GM23338 (cell line): Measurements from ENCODE around the gene SNTB2. TPM values are rescaled to one million over a fixed set of nuclear protein-coding genes. Genes with fewer than 3 reads are reported as not detected.

Source experiments
- ATAC-seq: fragments of 200-7000 bp; cut with Tn5 transposase; 3 replicates; pipeline ENCODE4 v1.9.1; 2020
- DNase-seq: peaks from one replicate; pipeline ENCODE4 v3.0.0-alpha.2; 2015; ENCODE audit warnings: low spot score
- H2AFZ ChIP-seq: fragments of 200-600 bp; sonication (generic); 2 replicates; pipeline ENCODE4 v1.8.0; 2016; ENCODE audit warnings: antibody characterized with exemption, mild to moderate bottlenecking, moderate library complexity
- H3F3A ChIP-seq: fragments of 200-600 bp; sonication (generic); replicated peaks from 2 replicates; pipeline ENCODE4 v1.8.0; 2017; ENCODE audit warnings: antibody characterized with exemption, mixed run types, low read depth
- H3K27ac ChIP-seq: fragments of 200-600 bp; sonication (generic); 2 replicates; pipeline ENCODE4 v1.6.1; 2016; ENCODE audit warnings: low read depth
- H3K27me3 ChIP-seq: fragments of 200-600 bp; sonication (generic); 2 replicates; pipeline ENCODE4 v1.8.0; 2016; ENCODE audit warnings: mild to moderate bottlenecking, mixed run types, moderate library complexity; ENCODE audit not compliant: insufficient read depth
- H3K36me3 ChIP-seq: fragments of 200-600 bp; sonication (generic); 2 replicates; pipeline ENCODE4 v1.8.0; 2016; ENCODE audit warnings: mild to moderate bottlenecking; ENCODE audit not compliant: insufficient read depth
- H3K4me1 ChIP-seq: fragments of 200-600 bp; sonication (generic); 2 replicates; pipeline ENCODE4 v1.8.0; 2016; ENCODE audit warnings: mild to moderate bottlenecking, moderate library complexity; ENCODE audit not compliant: insufficient read depth
- H3K4me2 ChIP-seq: fragments of 200-600 bp; sonication (generic); 2 replicates; pipeline ENCODE4 v1.7.1; 2017; ENCODE audit warnings: mixed run types
- H3K4me3 ChIP-seq: fragments of 200-600 bp; sonication (generic); 2 replicates; pipeline ENCODE4 v1.6.1; 2016; ENCODE audit warnings: mixed run types
- H3K79me2 ChIP-seq: fragments of 200-600 bp; sonication (generic); replicated peaks from 2 replicates; pipeline ENCODE4 v1.8.0; 2017; ENCODE audit warnings: mild to moderate bottlenecking; ENCODE audit not compliant: insufficient read depth
- H3K9me2 ChIP-seq: fragments of 200-600 bp; sonication (generic); 2 replicates; pipeline ENCODE4 v1.8.0; 2017; ENCODE audit not compliant: insufficient read depth
- H4K20me1 ChIP-seq: fragments of 200-600 bp; sonication (generic); replicated peaks from 2 replicates; pipeline ENCODE4 v1.8.0; 2017; ENCODE audit warnings: mild to moderate bottlenecking; ENCODE audit not compliant: insufficient read depth
- H3K27ac Mint-ChIP-seq: 2 replicates; pipeline ENCODE4 v1.8.0; 2020; ENCODE audit warnings: inconsistent platforms, mild to moderate bottlenecking, moderate library complexity, mixed read lengths
- H3K27me3 Mint-ChIP-seq: 3 replicates; pipeline ENCODE4 v1.8.0; 2022; ENCODE audit warnings: low read depth, mild to moderate bottlenecking, moderate library complexity, mixed read lengths, inconsistent platforms; ENCODE audit not compliant: insufficient read depth, poor library complexity
- H3K36me3 Mint-ChIP-seq: 3 replicates; pipeline ENCODE4 v1.8.0; 2021; ENCODE audit warnings: low read depth, mild to moderate bottlenecking, inconsistent platforms, moderate library complexity, mixed read lengths
- H3K4me1 Mint-ChIP-seq: 3 replicates; pipeline ENCODE4 v1.8.0; 2020; ENCODE audit warnings: mild to moderate bottlenecking, inconsistent platforms, mixed read lengths
- H3K4me3 Mint-ChIP-seq: 3 replicates; pipeline ENCODE4 v1.8.0; 2021; ENCODE audit warnings: moderate library complexity, mild to moderate bottlenecking, inconsistent platforms, mixed read lengths
- H3K9me3 Mint-ChIP-seq: 3 replicates; pipeline ENCODE4 v1.8.0; 2020; ENCODE audit warnings: moderate library complexity, mild to moderate bottlenecking, inconsistent platforms, mixed read lengths
- CREB1 ChIP-seq: fragments of 250-450 bp; sonication (Bioruptor Pico); IDR thresholded peaks from 2 replicates; pipeline ENCODE4 v1.5.0; 2020; ENCODE audit warnings: low read depth, mild to moderate bottlenecking, moderate library complexity
- CTCF ChIP-seq, 2 experiments: fragments of 200-600 bp in 1 of 2; sonication (generic) in 1 of 2; conservative IDR thresholded peaks; 2 replicates each; pipeline versions ENCODE4 v1.5.1 to v1.6.1; 2016 to 2017; ENCODE audit warnings: antibody characterized with exemption in 2 of 2, low read depth in 2 of 2, mild to moderate bottlenecking in 2 of 2, moderate library complexity in 1 of 2
- ETS1 ChIP-seq: IDR thresholded peaks from 2 replicates; pipeline ENCODE4 v1.6.1; 2016; ENCODE audit warnings: antibody characterized with exemption
- EZH2 ChIP-seq: fragments of 200-600 bp; sonication (generic); IDR thresholded peaks from one replicate; pipeline ENCODE4 v1.8.0; 2017; ENCODE audit warnings: antibody characterized with exemption, mild to moderate bottlenecking, low read depth; ENCODE audit not compliant: unreplicated experiment
- EZH2phosphoT487 ChIP-seq: fragments of 200-600 bp; sonication (generic); IDR thresholded peaks from one replicate; pipeline ENCODE4 v1.8.1; 2018; ENCODE audit warnings: antibody characterized with exemption; ENCODE audit not compliant: unreplicated experiment
- JUNB ChIP-seq: IDR thresholded peaks from one replicate; pipeline ENCODE4 v1.6.1; 2016; ENCODE audit warnings: antibody characterized with exemption; ENCODE audit not compliant: unreplicated experiment
- NANOG ChIP-seq: IDR thresholded peaks from 2 replicates; pipeline ENCODE4 v1.6.1; 2016; ENCODE audit warnings: antibody characterized with exemption, borderline replicate concordance
- POLR2AphosphoS5 ChIP-seq: IDR thresholded peaks from 2 replicates; pipeline ENCODE4 v1.6.1; 2016; ENCODE audit warnings: antibody characterized with exemption, low read depth
- REST ChIP-seq: IDR thresholded peaks from one replicate; pipeline ENCODE4 v1.6.1; 2018; ENCODE audit warnings: antibody characterized with exemption; ENCODE audit not compliant: unreplicated experiment
- STAT1 ChIP-seq: IDR thresholded peaks from one replicate; pipeline ENCODE4 v1.6.1; 2016; ENCODE audit warnings: antibody characterized with exemption; ENCODE audit not compliant: unreplicated experiment
- ZNF114 ChIP-seq: fragments of 250-450 bp; sonication (Bioruptor Pico); IDR thresholded peaks from 2 replicates; pipeline ENCODE4 v1.5.0; 2020; ENCODE audit warnings: mild to moderate bottlenecking, moderate library complexity
- ZNF331 ChIP-seq: fragments of 250-450 bp; sonication (Bioruptor Pico); IDR thresholded peaks from 2 replicates; pipeline ENCODE4 v1.5.0; 2020; ENCODE audit warnings: low read depth, mild to moderate bottlenecking, moderate library complexity
- ZNF462 ChIP-seq: fragments of 250-450 bp; sonication (Bioruptor Pico); IDR thresholded peaks from 2 replicates; pipeline ENCODE4 v1.5.0; 2020; ENCODE audit warnings: mild to moderate bottlenecking, moderate library complexity
- polyA plus RNA-seq: library from polyadenylated mRNA; unstranded; fragments of >200 nt; fragmentation: Nextera tagmentation; extraction: Ambion mirVana; gene quantifications from 2 replicates; pipeline ENCODE4 v1.2.1, GENCODE V29; 2016
- total RNA-seq: library from RNA; depleted of rRNA; stranded (reverse); fragments of >200 nt; shearing (Covaris generic); gene quantifications from 2 replicates; pipeline ENCODE4 v1.2.3, GENCODE V29; 2014

Gene SNTB2
- total and polyA plus RNA-seq, 2 experiments from 2014 or later: 4.8 to 42.7 TPM

- no peak overlapping the region for H3K4me3 Mint-ChIP-seq
- no peaks in the 10 kb centered on the region for H3K9me3 Mint-ChIP-seq
- no peaks in the 10 kb centered on the region for H4K20me1 ChIP-seq
- no peaks in the 10 kb centered on the region for H3K79me2 ChIP-seq
- no peak for DNase-seq
- 0 out of 3 replicates have a peak, but pooled peaks cover 2% of the 10 kb centered on the region for H3K36me3 Mint-ChIP-seq
- ATAC-seq: no peak
- no peaks in the 10 kb centered on the region for H3K4me1 ChIP-seq
- no peak overlapping the region for H3K27ac Mint-ChIP-seq
- H3K4me2 ChIP-seq: no peak overlapping the region
- H3K36me3 ChIP-seq: no peaks in the 10 kb centered on the region
- H3K27me3 Mint-ChIP-seq: peaks cover 1% of the 10 kb centered on the region
- H3K4me3 ChIP-seq: no peak overlapping the region
- no peaks in the 10 kb centered on the region for H3K27me3 ChIP-seq
- no peaks in the 10 kb centered on the region for H3K4me1 Mint-ChIP-seq
- no peak overlapping the region for H2AFZ ChIP-seq
- no peak overlapping the region for H3K27ac ChIP-seq
- no peaks in the 10 kb centered on the region for H3K9me2 ChIP-seq
- H3F3A ChIP-seq: 0 out of 2 replicates have a peak, but pooled peaks cover 5% of the 10 kb centered on the region
- TF ChIP-seq ZNF331 (CRISPR knock-in tag) (no peak), ZNF114 (no peak), EZH2phosphoT487 (no peak), ZNF462 (no peak), CTCF (conservative IDR thresholded peaks at IDR 0.05; ENCODE audit: low read depth in 2 of 2) (no peak), NANOG (no peak), REST (no peak), CREB1 (CRISPR knock-in tag) (no peak), EZH2 (no peak), ETS1 (no peak), JUNB (no peak), STAT1 (no peak), POLR2AphosphoS5 (no peak)
These were observed 7.0 kb upstream of the SNTB2 start for GRCh38 chr16:69180011-69180338.
